Melanocyte of skin (primary cell): ENCODE results near the gene ZFAND6. TPM values are rescaled to one million over a fixed set of nuclear protein-coding genes. Genes with fewer than 3 reads are reported as not detected.

ENCODE experiments used
- small RNA-seq, 2 donors: library from RNA; depleted of rRNA; stranded (forward); fragments of <200 nt; gene quantifications; one replicate each; pipeline ENCODE3, GENCODE V24; 2012
- total RNA-seq, 2 donors: library from RNA; depleted of rRNA; stranded (reverse); fragments of >200 nt; gene quantifications; 2 replicates each; pipeline ENCODE4 v1.2.3, GENCODE V29; 2012

Gene ZFAND6
- 100 to 1,000 TPM; 117 to 143 TPM for total RNA-seq

GRCh38 chr15:80058851-80059785 lies at the start of gene ZFAND6:
ZFAND6 (plus strand) TSS chr15:80059676; CDS start chr15:80120345, 60,669 bp downstream.

GRCh38 chr15:80152896-80153876 lies 93.7 kb downstream of the ZFAND6 start, which contains the start of gene FAH:
FAH (plus strand) TSS chr15:80152999; CDS start chr15:80153055, 56 bp downstream.

Small RNAs within 50 kb of the gene (small RNA-seq; reads per million reads assigned to genes)
- 0 reads per million in 2 donors for gene RF00017

Other genes starting within 250 kb of the ZFAND6 start
- 10 to 100 TPM; 14.1 to 24.0 TPM for gene MTHFS, start 162.7 kb upstream of the ZFAND6 start, total RNA-seq
- gene BCL2A1, start 88.5 kb upstream of the ZFAND6 start, total RNA-seq: 100 to 1,000 TPM in 1 of 2 donors, 10 to 100 TPM in 1; 67.1 to 155 TPM
- gene FAH, start 93.3 kb downstream of the ZFAND6 start, total RNA-seq: 10 to 100 TPM; 39.6 to 63.3 TPM
- gene CTXND1, start 192.5 kb downstream of the ZFAND6 start, total RNA-seq: 1 to 10 TPM; 6.0 to 8.6 TPM